HUES6 (cell line): ENCODE measurements around the gene KRTAP5-9.
"Not testable (repeated sequence)": the region's sequence is repeated elsewhere in the genome, so short reads cannot be mapped to it uniquely, and the experiment has no call there.

ENCODE experiments used
- H3K27ac ChIP-seq: 2 replicates; pipeline ENCODE4 v1.7.0; 2013; ENCODE audit warnings: low read depth, mild to moderate bottlenecking, low read length, inconsistent platforms
- H3K27me3 ChIP-seq: 2 replicates; pipeline ENCODE4 v1.6.1; 2013; ENCODE audit warnings: low read length; ENCODE audit not compliant: control insufficient read depth, insufficient read depth
- H3K36me3 ChIP-seq: 2 replicates; pipeline ENCODE4 v1.6.1; 2013; ENCODE audit warnings: low read length; ENCODE audit not compliant: control insufficient read depth, insufficient read depth
- H3K4me1 ChIP-seq: 2 replicates; pipeline ENCODE4 v1.6.1; 2013; ENCODE audit warnings: low read length; ENCODE audit not compliant: control insufficient read depth, insufficient read depth
- H3K4me3 ChIP-seq: 2 replicates; pipeline ENCODE4 v1.5.1; 2013; ENCODE audit warnings: low read depth, low read length
- H3K9ac ChIP-seq: one replicate; pipeline ENCODE4 v1.6.1; 2013; ENCODE audit warnings: mild to moderate bottlenecking, low read length
- H3K9me3 ChIP-seq: 2 replicates; pipeline ENCODE4 v1.6.1; 2013; ENCODE audit warnings: low read depth, low read length; ENCODE audit not compliant: control insufficient read depth, insufficient read depth

KRTAP5-9 gene

GRCh38 chr11:71507102-71507501 is 41.1 kb upstream of the KRTAP5-9 start:
- no peak overlapping the region; the same call in 1 of the 2 replicates for H3K4me3 ChIP-seq
- H3K27me3 ChIP-seq, result no peaks in the 10 kb centered on the region
- H3K9ac ChIP-seq, result no peak overlapping the region
- no peak overlapping the region for H3K27ac ChIP-seq
- H3K9me3 ChIP-seq, result peaks cover 49% of the 10 kb centered on the region
- H3K4me1 ChIP-seq, result peaks cover 29% of the 10 kb centered on the region; the same call in 1 of the 2 replicates
- H3K36me3 ChIP-seq, result peaks cover 2% of the 10 kb centered on the region; the same call in 1 of the 2 replicates

- Histone ChIP-seq H3K9ac (no peak overlapping the region), H3K27me3 (no peaks in the 10 kb centered on the region), H3K4me1 (no peaks in the 10 kb centered on the region), H3K9me3 (no peaks in the 10 kb centered on the region), H3K36me3 (no peaks in the 10 kb centered on the region), H3K27ac (no peak overlapping the region), H3K4me3 (no peak overlapping the region)
Observed at GRCh38 chr11:71518506-71519471, 29.4 kb upstream of the KRTAP5-9 start.

- no peak overlapping the region for H3K9ac ChIP-seq
- no peaks in the 10 kb centered on the region for H3K9me3 ChIP-seq
- H3K36me3 ChIP-seq, result no peaks in the 10 kb centered on the region
- H3K4me3 ChIP-seq, result no peak overlapping the region
- H3K4me1 ChIP-seq, result no peaks in the 10 kb centered on the region
- no peaks in the 10 kb centered on the region for H3K27me3 ChIP-seq
- no peak overlapping the region for H3K27ac ChIP-seq
Observed at GRCh38 chr11:71519546-71519945, 28.7 kb upstream of the KRTAP5-9 start.

GRCh38 chr11:71525188-71525937 is 22.9 kb upstream of the KRTAP5-9 start:
- no peaks in the 10 kb centered on the region for H3K36me3 ChIP-seq
- H3K9ac ChIP-seq, result no peak overlapping the region
- H3K27ac ChIP-seq, result no peak overlapping the region
- peaks cover 4% of the 10 kb centered on the region; the same call in 1 of the 2 replicates for H3K27me3 ChIP-seq
- H3K4me3 ChIP-seq, result no peak overlapping the region
- H3K4me1 ChIP-seq, result no peaks in the 10 kb centered on the region; the same call in 1 of the 2 replicates
- no peaks in the 10 kb centered on the region; the same call in 1 of the 2 replicates for H3K9me3 ChIP-seq

- H3K36me3 ChIP-seq, result no peaks in the 10 kb centered on the region
- no peaks in the 10 kb centered on the region; the same call in 1 of the 2 replicates for H3K9me3 ChIP-seq
- no peak overlapping the region for H3K4me3 ChIP-seq
Observed at GRCh38 chr11:71525938-71526495, 22.2 kb upstream of the KRTAP5-9 start.

GRCh38 chr11:71526796-71527575 is 21.2 kb upstream of the KRTAP5-9 start, which contains the start of gene KRTAP5-7:
KRTAP5-7 (plus strand) TSS chr11:71527267; CDS start chr11:71527301, 34 bp downstream.
- H3K4me1 ChIP-seq, H3K27ac ChIP-seq, H3K9me3 ChIP-seq, H3K4me3 ChIP-seq, H3K27me3 ChIP-seq, H3K36me3 ChIP-seq, H3K9ac ChIP-seq: not testable (repeated sequence)

More at GRCh38 chr11:71525938-71526495, 22.2 kb upstream of the KRTAP5-9 start:
- Histone ChIP-seq H3K27me3 (peaks cover 4% of the 10 kb centered on the region; the same call in 1 of the 2 replicates), H3K9ac (no peak overlapping the region), H3K4me1 (no peaks in the 10 kb centered on the region; the same call in 1 of the 2 replicates), H3K27ac (no peak overlapping the region)

GRCh38 chr11:71527576-71528210 is 20.5 kb upstream of the KRTAP5-9 start:
- peaks cover 4% of the 10 kb centered on the region; the same call in 1 of the 2 replicates for H3K27me3 ChIP-seq

GRCh38 chr11:71530602-71531001 is 17.6 kb upstream of the KRTAP5-9 start:
- Histone ChIP-seq H3K4me1 (no peaks in the 10 kb centered on the region; the same call in 1 of the 2 replicates), H3K27ac (no peak overlapping the region), H3K9ac (no peak overlapping the region), H3K4me3 (no peak overlapping the region), H3K36me3 (no peaks in the 10 kb centered on the region), H3K27me3 (peaks cover 4% of the 10 kb centered on the region; the same call in 1 of the 2 replicates), H3K9me3 (no peaks in the 10 kb centered on the region)

More at GRCh38 chr11:71527576-71528210, 20.5 kb upstream of the KRTAP5-9 start:
- no peaks in the 10 kb centered on the region; the same call in 1 of the 2 replicates for H3K4me1 ChIP-seq
- no peak overlapping the region for H3K4me3 ChIP-seq
- no peaks in the 10 kb centered on the region; the same call in 1 of the 2 replicates for H3K9me3 ChIP-seq
- H3K27ac ChIP-seq, result no peak overlapping the region
- no peak overlapping the region for H3K9ac ChIP-seq
- H3K36me3 ChIP-seq, result no peaks in the 10 kb centered on the region

GRCh38 chr11:71532036-71532610 is 16.1 kb upstream of the KRTAP5-9 start:
- H3K27me3 ChIP-seq, result peaks cover 4% of the 10 kb centered on the region; the same call in 1 of the 2 replicates
- H3K4me1 ChIP-seq, result no peaks in the 10 kb centered on the region; the same call in 1 of the 2 replicates
- H3K4me3 ChIP-seq, result no peak overlapping the region
- no peaks in the 10 kb centered on the region for H3K36me3 ChIP-seq
- H3K9me3 ChIP-seq, result no peaks in the 10 kb centered on the region
- no peak overlapping the region for H3K27ac ChIP-seq
- H3K9ac ChIP-seq, result no peak overlapping the region
